Measurements from ENCODE around the gene KIAA1586.

The KIAA1586 gene

DNA sequence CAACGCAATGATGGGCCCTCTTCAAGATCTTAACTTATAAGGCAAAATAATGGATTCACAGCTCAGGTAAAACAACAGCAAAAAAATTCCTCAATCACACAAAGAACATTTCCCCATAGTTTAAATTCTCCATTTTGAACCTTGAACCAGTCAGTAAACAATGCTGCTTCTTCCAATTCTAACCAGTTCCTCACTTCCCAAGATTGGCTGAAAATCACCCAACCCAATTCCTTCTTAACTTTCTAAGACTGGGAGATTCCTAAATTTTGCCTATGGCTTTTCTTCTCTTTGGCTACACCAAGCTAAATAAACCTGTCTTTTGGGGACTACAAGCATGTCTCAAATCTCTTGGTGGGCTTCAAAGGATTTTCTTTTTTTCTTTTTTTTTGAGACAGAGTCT is 40.4 kb downstream of the KIAA1586 start:
- TF ChIP-seq CTCF (IDR thresholded peaks at IDR 0.05): no peak

GRCh38 chr6:57087916-57088315 is 41.4 kb downstream of the KIAA1586 start:
- no peak for TF ChIP-seq CTCF (IDR thresholded peaks at IDR 0.05)

DNA sequence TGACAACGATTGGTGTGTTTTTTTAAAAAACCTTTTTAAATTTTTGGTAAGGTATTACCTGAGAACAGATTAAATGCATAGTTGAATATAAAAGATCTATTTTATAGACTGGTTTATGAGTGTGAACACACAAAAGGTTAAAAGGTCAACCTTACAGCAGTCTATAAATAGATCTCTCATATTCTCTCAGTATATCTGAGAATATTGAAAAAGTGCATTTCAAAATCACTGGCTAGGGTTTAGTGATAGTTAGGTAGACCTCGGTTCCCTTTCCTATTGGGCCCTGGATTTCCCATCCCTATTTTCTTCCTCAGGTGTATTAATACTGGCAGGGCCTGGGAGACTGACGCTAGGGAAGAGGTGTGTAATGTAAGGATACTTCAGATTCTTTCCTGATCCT is 42.8 kb downstream of the KIAA1586 start:
- TF ChIP-seq CTCF (IDR thresholded peaks at IDR 0.05): no peak

- TF ChIP-seq CTCF (IDR thresholded peaks at IDR 0.05): no peak
Observed at GRCh38 chr6:57089687-57090457, 43.4 kb downstream of the KIAA1586 start, which contains the start of gene ZNF451. Gene ZNF451 (plus strand): TSS chr6:57090188. CDS start chr6:57090254, 66 bp downstream.

- no peak for TF ChIP-seq CTCF (IDR thresholded peaks at IDR 0.05)
Observed at GRCh38 chr6:57094689-57095088, 48.2 kb downstream of the KIAA1586 start.

DNA sequence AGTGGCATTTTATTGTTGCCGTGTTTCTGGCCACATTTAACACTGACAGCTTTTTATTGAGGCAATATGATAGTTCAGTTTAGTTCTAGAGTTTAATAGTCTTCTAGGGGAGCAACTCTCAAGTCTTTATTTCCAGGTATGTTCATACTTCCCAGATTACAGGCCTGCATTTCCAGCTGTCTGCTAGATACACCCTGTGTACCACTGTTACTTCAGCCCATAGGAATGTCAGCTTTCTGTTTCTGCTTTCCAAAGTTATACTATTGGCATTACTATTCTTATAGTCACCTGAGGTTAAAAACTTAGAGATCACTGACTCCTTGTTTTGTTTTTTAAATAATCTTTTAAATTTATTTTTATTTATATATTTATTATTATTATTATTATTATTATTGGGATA is 51.1 kb downstream of the KIAA1586 start:
- TF ChIP-seq CTCF (IDR thresholded peaks at IDR 0.05): no peak

- TF ChIP-seq CTCF (IDR thresholded peaks at IDR 0.05): no peak
Observed at GRCh38 chr6:57102976-57103375, 56.5 kb downstream of the KIAA1586 start.
